ENCODE measurements around the gene RPL41.

The RPL41 gene

DNA sequence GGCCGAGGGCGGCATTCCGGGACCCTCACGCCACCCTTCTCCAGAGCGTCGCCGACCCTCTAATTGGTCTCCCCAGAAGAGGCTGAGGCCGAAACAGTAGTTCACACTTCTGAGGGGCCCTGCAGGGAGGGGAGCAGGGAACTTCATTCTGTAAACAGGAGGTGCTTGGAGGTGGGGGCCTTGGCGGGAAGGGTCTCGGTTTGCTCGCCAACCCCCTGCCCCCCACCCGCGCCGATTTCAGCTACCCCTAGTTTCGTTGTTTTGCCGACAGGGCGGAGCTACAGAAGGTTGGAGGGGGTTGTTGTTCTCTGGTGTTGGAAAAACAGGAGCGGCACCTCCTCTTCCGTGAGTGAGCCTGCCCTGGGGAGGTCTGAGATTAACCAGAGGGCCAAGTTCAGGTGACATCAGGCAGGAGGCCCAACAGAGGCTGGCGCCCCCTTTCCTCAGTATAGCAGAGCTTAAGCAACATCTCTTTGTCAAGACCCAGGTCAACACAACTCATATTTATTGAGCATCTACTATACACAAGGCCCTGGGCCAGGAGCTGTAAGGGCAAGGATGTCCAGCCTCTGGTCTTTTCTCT lies 35.8 kb upstream of the RPL41 start:
- no peak overlapping the region for H3K4me3 ChIP-seq (ENCODE audit: low read depth, low read length)
- no peak for TF ChIP-seq CTCF (IDR thresholded peaks at IDR 0.05; ENCODE audit: borderline replicate concordance, insufficient read depth, low read depth, low read length)

- no peak for TF ChIP-seq CTCF (IDR thresholded peaks at IDR 0.05; ENCODE audit: borderline replicate concordance, insufficient read depth, low read depth, low read length)
- H3K4me3 ChIP-seq (ENCODE audit: low read depth, low read length), result no peak overlapping the region
Observed at GRCh38 chr12:56081393-56082347, 34.8 kb upstream of the RPL41 start.

DNA sequence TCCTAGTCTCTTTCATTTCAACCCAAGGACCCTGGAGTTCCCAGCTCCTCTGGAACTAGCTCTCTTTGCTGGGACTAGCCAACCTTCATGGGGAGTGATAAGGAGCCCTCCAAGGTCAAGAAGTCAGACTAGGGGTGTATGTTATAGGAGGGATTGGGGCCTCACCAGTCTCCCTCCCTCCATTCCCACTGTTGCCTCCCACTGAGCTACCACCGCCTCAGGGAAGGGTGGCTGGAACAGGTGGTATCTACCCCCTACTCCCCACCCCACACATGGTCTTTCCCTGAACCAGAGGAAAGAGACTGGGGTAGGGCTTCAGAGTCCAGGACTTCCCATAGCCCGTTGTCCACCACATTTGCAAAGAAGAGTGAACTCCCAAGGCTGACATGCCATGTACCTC lies 34.1 kb upstream of the RPL41 start:
- no peak for TF ChIP-seq CTCF (IDR thresholded peaks at IDR 0.05; ENCODE audit: borderline replicate concordance, insufficient read depth, low read depth, low read length)
- no peak overlapping the region for H3K4me3 ChIP-seq (ENCODE audit: low read depth, low read length)

- TF ChIP-seq CTCF (IDR thresholded peaks at IDR 0.05; ENCODE audit: borderline replicate concordance, insufficient read depth, low read depth, low read length), result no peak
- H3K4me3 ChIP-seq (ENCODE audit: low read depth, low read length), result no peak overlapping the region
Observed at GRCh38 chr12:56082967-56083366, 33.5 kb upstream of the RPL41 start.

DNA sequence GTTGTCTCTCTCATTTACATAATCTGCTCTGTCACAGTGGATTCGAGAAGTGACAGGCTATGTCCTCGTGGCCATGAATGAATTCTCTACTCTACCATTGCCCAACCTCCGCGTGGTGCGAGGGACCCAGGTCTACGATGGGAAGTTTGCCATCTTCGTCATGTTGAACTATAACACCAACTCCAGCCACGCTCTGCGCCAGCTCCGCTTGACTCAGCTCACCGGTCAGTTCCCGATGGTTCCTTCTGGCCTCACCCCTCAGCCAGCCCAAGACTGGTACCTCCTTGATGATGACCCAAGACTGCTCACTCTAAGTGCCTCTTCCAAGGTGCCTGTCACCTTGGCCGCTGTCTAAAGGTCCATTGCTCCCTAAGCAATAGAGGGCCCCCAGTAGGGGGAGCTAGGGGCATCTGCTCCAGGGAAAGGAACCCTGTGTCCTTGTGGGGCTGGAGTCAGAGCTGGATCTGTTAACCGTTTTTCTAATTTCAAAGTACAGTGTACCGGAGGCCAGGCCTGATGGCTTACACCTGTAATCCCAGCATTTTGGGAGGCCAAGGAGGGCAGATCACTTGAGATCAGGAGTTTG lies 31.4 kb upstream of the RPL41 start:
- peak; percentile 71 for TF ChIP-seq CTCF (IDR thresholded peaks at IDR 0.05; ENCODE audit: borderline replicate concordance, insufficient read depth, low read depth, low read length)
- no peak overlapping the region for H3K4me3 ChIP-seq (ENCODE audit: low read depth, low read length)

- no peak overlapping the region for H3K4me3 ChIP-seq (ENCODE audit: low read depth, low read length)
- TF ChIP-seq CTCF (IDR thresholded peaks at IDR 0.05; ENCODE audit: borderline replicate concordance, insufficient read depth, low read depth, low read length), result no peak
Observed at GRCh38 chr12:56086096-56086495, 30.3 kb upstream of the RPL41 start.

Measured in GM12875 (cell line).